Measurements from ENCODE around the gene CWC27. TPM values are rescaled to one million over a fixed set of nuclear protein-coding genes. Genes with fewer than 3 reads are reported as not detected.

The CWC27 gene
- total and polyA plus RNA-seq, 9 of the 15 experiments (the other 6 are each of a cell fraction or from before 2014, with no cell fraction given): 19.7 to 49.3 (median 38.3) TPM

DNA sequence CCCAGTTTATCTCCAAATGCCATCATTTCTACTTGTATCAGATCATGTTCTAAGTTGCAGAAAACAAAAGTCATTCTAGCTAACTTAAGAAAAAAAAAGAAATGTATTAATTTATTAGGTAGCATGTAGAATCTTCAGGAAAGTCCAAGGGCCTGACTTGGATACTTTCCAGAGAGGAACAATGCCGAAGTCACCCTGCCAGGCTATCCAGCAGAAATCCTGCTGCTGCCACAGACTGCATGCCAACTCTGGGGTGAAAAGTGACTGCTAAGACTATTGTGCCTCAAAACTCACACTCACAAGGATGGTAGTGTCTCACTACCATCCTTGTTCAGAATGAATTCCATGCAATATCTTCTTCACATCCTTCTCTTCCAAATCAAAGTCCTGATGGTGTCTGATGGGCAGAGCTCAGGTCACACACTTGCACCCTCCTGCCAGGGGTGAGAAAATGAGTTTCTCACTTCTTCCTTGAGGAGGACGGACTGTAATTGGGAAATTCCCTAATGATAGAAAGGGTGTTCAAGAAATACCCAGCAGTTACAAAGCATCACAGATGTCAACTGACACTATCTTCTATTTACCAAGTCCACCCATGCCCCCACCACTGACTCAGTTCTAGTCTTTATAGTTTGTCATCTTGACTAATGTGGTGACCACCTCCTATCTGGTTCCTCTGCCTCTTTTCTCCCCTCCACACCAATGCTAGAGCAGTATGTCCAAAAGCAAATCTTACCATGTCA is 279.4 kb downstream of the CWC27 start:
- in situ Hi-C loops (cut with MboI): no loop called here
- Histone ChIP-seq H3K4me1 (replicated peaks in 1 of 2; ENCODE audit: control insufficient read depth in 2 of 2, insufficient read depth in 2 of 2, low read length in 2 of 2) (no peaks in the 10 kb centered on the region), H3K4me2 (ENCODE audit: insufficient read depth, low read length) (no peak overlapping the region), H4K20me1 (replicated peaks; ENCODE audit: control insufficient read depth, insufficient read depth, low read length) (no peaks in the 10 kb centered on the region), H3K4me3 (no peak overlapping the region), H3K36me3 (ENCODE audit: control insufficient read depth, insufficient read depth, low read length) (no peaks in the 10 kb centered on the region), H3K9ac (ENCODE audit: insufficient read depth in 1 of 2, low read depth in 2 of 2, low read length in 2 of 2) (no peak overlapping the region), H3K27ac (ENCODE audit: extremely low read depth, low read depth, low read length) (no peak overlapping the region), H2AFZ (ENCODE audit: low read depth, low read length) (no peak overlapping the region), H3K79me2 (ENCODE audit: control insufficient read depth, insufficient read depth, low read length) (no peaks in the 10 kb centered on the region), H3K27me3 (ENCODE audit: control insufficient read depth in 2 of 2, insufficient read depth in 2 of 2, low read length in 2 of 2) (peaks cover 0 to 5% of the 10 kb centered on the region in 2 experiments; a peak in 1 of 5 replicates), H3K9me3 (replicated peaks; ENCODE audit: control insufficient read depth, insufficient read depth, low read depth, low read length) (no peaks in the 10 kb centered on the region), H3K9me1 (ENCODE audit: control insufficient read depth, insufficient read depth, low read length) (no peaks in the 10 kb centered on the region)
- TF ChIP-seq ZNF165 (CRISPR knock-in tag; IDR thresholded peaks at IDR 0.05; ENCODE audit: borderline replicate concordance) (no peak), BRCA1 (IDR thresholded peaks at IDR 0.05) (no peak), BRCA1 (CRISPR knock-in tag; IDR thresholded peaks at IDR 0.05) (no peak), STAT5B (CRISPR knock-in tag; IDR thresholded peaks at IDR 0.05) (no peak), ZNF445 (CRISPR knock-in tag; IDR thresholded peaks at IDR 0.05; ENCODE audit: low read depth) (no peak), U2AF1 (optimal IDR thresholded peaks at IDR 0.05; ENCODE audit: low read depth, low read length) (no peak), NFIX (CRISPR knock-in tag; IDR thresholded peaks at IDR 0.05; ENCODE audit: low read depth) (no peak), ZNF347 (CRISPR knock-in tag; IDR thresholded peaks at IDR 0.05; ENCODE audit: low read depth) (no peak), ELF4 (CRISPR knock-in tag; IDR thresholded peaks at IDR 0.05) (no peak), BRF1 (IDR thresholded peaks at IDR 0.05; ENCODE audit: borderline replicate concordance, extremely low read depth, insufficient read length) (no peak), NFE2L1 (tag; IDR thresholded peaks at IDR 0.05; ENCODE audit: borderline replicate concordance, low read depth) (no peak), MTA3 (IDR thresholded peaks at IDR 0.05; ENCODE audit: borderline replicate concordance) (no peak), CREB3 (tag; conservative IDR thresholded peaks at IDR 0.05; ENCODE audit: low read depth) (no peak), HOXB6 (CRISPR knock-in tag; IDR thresholded peaks at IDR 0.05; ENCODE audit: borderline replicate concordance) (no peak), PYGO2 (tag; IDR thresholded peaks at IDR 0.05) (no peak), MAFG (tag; conservative IDR thresholded peaks at IDR 0.05) (no peak)
- TF ChIP-seq, protein P1, sequence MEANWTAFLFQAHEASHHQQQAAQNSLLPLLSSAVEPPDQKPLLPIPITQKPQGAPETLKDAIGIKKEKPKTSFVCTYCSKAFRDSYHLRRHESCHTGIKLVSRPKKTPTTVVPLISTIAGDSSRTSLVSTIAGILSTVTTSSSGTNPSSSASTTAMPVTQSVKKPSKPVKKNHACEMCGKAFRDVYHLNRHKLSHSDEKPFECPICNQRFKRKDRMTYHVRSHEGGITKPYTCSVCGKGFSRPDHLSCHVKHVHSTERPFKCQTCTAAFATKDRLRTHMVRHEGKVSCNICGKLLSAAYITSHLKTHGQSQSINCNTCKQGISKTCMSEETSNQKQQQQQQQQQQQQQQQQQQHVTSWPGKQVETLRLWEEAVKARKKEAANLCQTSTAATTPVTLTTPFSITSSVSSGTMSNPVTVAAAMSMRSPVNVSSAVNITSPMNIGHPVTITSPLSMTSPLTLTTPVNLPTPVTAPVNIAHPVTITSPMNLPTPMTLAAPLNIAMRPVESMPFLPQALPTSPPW (CRISPR knock-in tag; IDR thresholded peaks at IDR 0.05): no peak
- TF ChIP-seq, protein P2, sequence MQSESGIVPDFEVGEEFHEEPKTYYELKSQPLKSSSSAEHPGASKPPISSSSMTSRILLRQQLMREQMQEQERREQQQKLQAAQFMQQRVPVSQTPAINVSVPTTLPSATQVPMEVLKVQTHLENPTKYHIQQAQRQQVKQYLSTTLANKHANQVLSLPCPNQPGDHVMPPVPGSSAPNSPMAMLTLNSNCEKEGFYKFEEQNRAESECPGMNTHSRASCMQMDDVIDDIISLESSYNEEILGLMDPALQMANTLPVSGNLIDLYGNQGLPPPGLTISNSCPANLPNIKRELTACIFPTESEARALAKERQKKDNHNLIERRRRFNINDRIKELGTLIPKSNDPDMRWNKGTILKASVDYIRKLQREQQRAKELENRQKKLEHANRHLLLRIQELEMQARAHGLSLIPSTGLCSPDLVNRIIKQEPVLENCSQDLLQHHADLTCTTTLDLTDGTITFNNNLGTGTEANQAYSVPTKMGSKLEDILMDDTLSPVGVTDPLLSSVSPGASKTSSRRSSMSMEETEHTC (IDR thresholded peaks at IDR 0.05): no peak
- ATAC-seq (no peak), FAIRE-seq (no peak), DNase-seq (ENCODE audit: extremely low read depth in 1 of 4, low spot score in 3 of 4) (no peak)
- intact Hi-C loops (cut with micrococcal nuclease): no loop called here
- no TSS peak for BruUV-seq (replicated peaks)
- POLR2A ChIA-PET: interaction anchor here (0.9 to 1.0 kb wide), 3 partner anchors 12 to 35 kb away, joined by 3 to 4 read pairs (median 4); no protein-coding TSS in a partner anchor
- CTCF ChIA-PET (ENCODE audit: low intra/inter-chr PET ratio): no interaction called here
- 0% methylated on average over 2 of the region's 2 CpGs for WGBS (ENCODE audit: insufficient coverage, low coverage, missing lambda C conversion rate)

All from K562 (cell line).